Keratinocyte (primary cell): ENCODE data around the gene RHOT1. TPM values are rescaled to one million over a fixed set of nuclear protein-coding genes. Genes with fewer than 3 reads are reported as not detected.
"Not testable (repeated sequence)": the region's sequence is repeated elsewhere in the genome, so short reads cannot be mapped to it uniquely, and the experiment has no call there.

Experiments
- DNase-seq: peaks from one replicate; pipeline ENCODE4 v3.0.0-alpha.2; 2011; ENCODE audit warnings: low read depth, missing footprints, low spot score
- FAIRE-seq: peaks from 2 replicates; lab custom pipeline; 2011; peaks lifted over from hg19 to GRCh38; lab: Jason Lieb, UNC
- H2AFZ ChIP-seq: 2 replicates; pipeline ENCODE4 v1.6.0; 2012; ENCODE audit warnings: low read length, control low read depth, inconsistent platforms; ENCODE audit not compliant: control insufficient read depth
- H3K27ac ChIP-seq: 2 replicates; pipeline ENCODE4 v1.5.1; 2011; ENCODE audit warnings: low read length; ENCODE audit not compliant: control insufficient read depth, insufficient read depth
- H3K27me3 ChIP-seq: 3 replicates; pipeline ENCODE4 v1.6.0; 2011; ENCODE audit warnings: low read length; ENCODE audit not compliant: control insufficient read depth, insufficient read depth; ENCODE audit errors: extremely low read depth
- H3K36me3 ChIP-seq, 2 experiments: 2 replicates in 1 of 2; 3 replicates in 1 of 2; pipeline ENCODE4 v1.5.1; 2011; ENCODE audit warnings: low read length in 2 of 2, mild to moderate bottlenecking in 1 of 2; ENCODE audit not compliant: control insufficient read depth in 2 of 2, insufficient read depth in 2 of 2; ENCODE audit errors: extremely low read depth in 1 of 2
- H3K4me1 ChIP-seq: 3 replicates; pipeline ENCODE4 v1.5.1; 2011; ENCODE audit warnings: low read length; ENCODE audit not compliant: control insufficient read depth, insufficient read depth; ENCODE audit errors: extremely low read depth
- H3K4me2 ChIP-seq: 3 replicates; pipeline ENCODE4 v1.6.0; 2011; ENCODE audit warnings: low read depth, low read length; ENCODE audit not compliant: control insufficient read depth, insufficient read depth; ENCODE audit errors: extremely low read depth
- H3K4me3 ChIP-seq, 3 experiments: fragments of 200-600 bp in 1 of 3; sonication (generic) in 1 of 3; 2 replicates in 2 of 3; 3 replicates in 1 of 3; pipeline ENCODE4 v1.5.1; 2011 to 2016; ENCODE audit warnings: low read length in 3 of 3, mild to moderate bottlenecking in 3 of 3, control low read depth in 2 of 3, inconsistent platforms in 1 of 3, low read depth in 1 of 3, mixed read lengths in 1 of 3, mixed run types in 1 of 3, moderate library complexity in 1 of 3; ENCODE audit not compliant: control insufficient read depth in 2 of 3, insufficient read depth in 2 of 3; ENCODE audit errors: extremely low read depth in 1 of 3
- H3K79me2 ChIP-seq: 2 replicates; pipeline ENCODE4 v1.6.0; 2012; ENCODE audit warnings: low read length; ENCODE audit not compliant: control insufficient read depth, insufficient read depth
- H3K9ac ChIP-seq: 3 replicates; pipeline ENCODE4 v1.6.0; 2011; ENCODE audit warnings: low read length; ENCODE audit not compliant: control insufficient read depth, insufficient read depth; ENCODE audit errors: extremely low read depth
- H3K9me1 ChIP-seq: 3 replicates; pipeline ENCODE4 v1.6.0; 2011; ENCODE audit warnings: low read length; ENCODE audit not compliant: control insufficient read depth, insufficient read depth; ENCODE audit errors: extremely low read depth
- H3K9me3 ChIP-seq: 2 replicates; pipeline ENCODE4 v1.5.1; 2012; ENCODE audit warnings: low read depth, low read length; ENCODE audit not compliant: control insufficient read depth
- H4K20me1 ChIP-seq: 3 replicates; pipeline ENCODE4 v1.6.0; 2011; ENCODE audit warnings: low read length; ENCODE audit not compliant: control insufficient read depth, insufficient read depth; ENCODE audit errors: extremely low read depth
- CTCF ChIP-seq, 3 experiments: IDR thresholded peaks in 1 of 3; conservative IDR thresholded peaks in 1 of 3; optimal IDR thresholded peaks in 1 of 3; 2 replicates in 2 of 3; 3 replicates in 1 of 3; pipeline versions ENCODE3 to v1.5.1; 2011; ENCODE audit warnings: low read length in 3 of 3, mild to moderate bottlenecking in 3 of 3, moderate library complexity in 2 of 3, control low read depth in 1 of 3, inconsistent platforms in 1 of 3; ENCODE audit not compliant: insufficient read depth in 2 of 3; ENCODE audit errors: extremely low read depth in 1 of 3
- EZH2 ChIP-seq: IDR thresholded peaks from one replicate; pipeline ENCODE4 v1.6.1; 2012; ENCODE audit warnings: inconsistent platforms, mild to moderate bottlenecking, low read length, moderate library complexity
- dilution Hi-C: fragments of 300-500 bp; cut with MboI; formaldehyde crosslinking; loops from one replicate; pipeline ENCODE4 v1.7.0; 2020; ENCODE audit warnings: low sequenced_read_pairs; ENCODE audit not compliant: extremely low pct_ligation_motif_present
- polyA plus RNA-seq, 5 experiments: library from polyadenylated mRNA; depleted of rRNA in 3 of 5; stranded (reverse) in 3 of 5; stranded (forward) in 1 of 5; unstranded in 1 of 5; fragments of >200 nt; gene quantifications; 1 replicate in 1 of 5; 2 replicates in 3 of 5; 3 replicates in 1 of 5; pipeline versions ENCODE4 v1.2.1 to v1.2.3, GENCODE V29; 2011 to 2012; ENCODE audit warnings: missing spikeins in 2 of 5, low read depth in 1 of 5, low replicate concordance in 1 of 5

The RHOT1 gene
- polyA plus RNA-seq, 1 donor (not counting 4 experiments of a cell fraction or from before 2014, with no cell fraction given): 50.4 TPM

DNA sequence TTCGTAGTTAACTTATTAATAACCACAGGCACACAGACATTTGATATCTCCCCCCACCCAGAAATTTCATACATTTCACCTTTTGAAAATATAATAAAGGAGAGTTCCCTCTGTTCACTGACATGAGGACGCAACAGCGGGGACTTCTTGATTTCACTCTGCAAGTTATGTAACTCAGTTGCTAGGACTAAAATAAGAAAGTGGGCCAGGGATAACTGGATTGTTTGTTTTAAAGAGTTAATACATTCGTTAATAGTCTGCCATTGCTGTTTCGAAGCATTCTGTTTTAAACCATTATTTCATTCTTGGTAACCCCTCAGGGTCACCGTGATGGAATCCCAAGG lies 1.2 kb downstream of the RHOT1 start:
- DNase-seq: no peak
- H3K9me1 ChIP-seq: no peaks in the 10 kb centered on the region
- H3K4me1 ChIP-seq: peaks cover 8% of the 10 kb centered on the region
- no peak for TF ChIP-seq EZH2
- no peak for TF ChIP-seq CTCF (optimal IDR thresholded peaks at IDR 0.05 in 1 of 3, IDR thresholded peaks at IDR 0.05 in 1 of 3, conservative IDR thresholded peaks at IDR 0.05 in 1 of 3; ENCODE audit: extremely low read depth in 1 of 3, insufficient read depth in 2 of 3, low read length in 3 of 3)
- FAIRE-seq: no peak
- dilution Hi-C loops: no loop called here
- peak overlapping the region; percentile 94 to 97 (median 96) for H3K4me3 ChIP-seq
- H3K79me2 ChIP-seq: peaks cover 36% of the 10 kb centered on the region
- no peak overlapping the region for H2AFZ ChIP-seq
- no peaks in the 10 kb centered on the region for H3K9me3 ChIP-seq
- H3K36me3 ChIP-seq: peaks cover 0 to 4% of the 10 kb centered on the region in 2 experiments
- peak overlapping the region; percentile 83 for H3K9ac ChIP-seq
- no peaks in the 10 kb centered on the region for H4K20me1 ChIP-seq
- peak overlapping the region; percentile 68 for H3K27ac ChIP-seq
- H3K27me3 ChIP-seq: no peaks in the 10 kb centered on the region
- H3K4me2 ChIP-seq: peak overlapping the region; percentile 94

DNA sequence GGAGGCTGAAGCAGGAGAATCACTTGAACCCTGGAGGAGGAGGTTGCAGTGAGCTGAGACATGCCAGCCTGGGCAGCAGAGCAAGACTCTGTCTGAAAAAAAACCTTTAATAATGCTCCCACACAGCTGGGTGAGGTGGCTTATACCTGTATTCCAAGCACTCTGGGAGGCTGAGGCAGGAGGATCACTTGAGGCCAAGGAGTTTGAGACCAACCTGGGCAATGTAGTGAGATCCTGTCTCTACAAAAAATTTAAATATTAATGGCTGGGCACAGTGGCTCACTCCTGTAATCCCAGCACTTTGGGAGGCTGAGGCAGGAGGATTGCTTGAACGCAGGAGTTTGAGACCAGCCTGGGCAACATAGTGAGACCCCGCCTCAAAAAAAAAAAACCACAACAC lies 2.1 kb downstream of the RHOT1 start:
- H3K9ac ChIP-seq, H3K4me2 ChIP-seq, DNase-seq, H3K36me3 ChIP-seq, H3K4me3 ChIP-seq, H3K27ac ChIP-seq, H3K9me3 ChIP-seq, H2AFZ ChIP-seq, H3K9me1 ChIP-seq, H3K27me3 ChIP-seq, H4K20me1 ChIP-seq, FAIRE-seq, H3K4me1 ChIP-seq, dilution Hi-C loops: not testable (repeated sequence)
- H3K79me2 ChIP-seq: peaks cover 40% of the 10 kb centered on the region

DNA sequence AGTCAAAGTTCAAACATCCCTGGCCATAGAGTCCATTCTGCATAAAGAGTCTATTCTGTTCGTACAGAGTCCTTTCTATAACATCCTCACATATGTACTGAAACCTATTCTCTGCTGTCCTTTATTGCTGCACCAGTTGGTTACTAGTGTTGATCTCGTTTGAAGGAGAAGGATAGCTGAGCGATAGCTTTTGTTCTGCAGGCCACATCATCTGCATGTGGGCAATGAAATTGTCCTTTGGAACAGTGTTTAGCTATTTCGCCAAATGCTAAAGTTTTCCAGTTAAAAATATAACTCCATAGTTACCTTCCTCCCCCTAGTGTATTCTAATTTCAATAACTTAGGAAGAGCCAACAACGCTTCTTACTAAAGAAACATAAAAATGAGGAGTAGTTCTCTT lies 6.0 kb downstream of the RHOT1 start:
- H3K27me3 ChIP-seq: no peaks in the 10 kb centered on the region
- no peak overlapping the region for H3K27ac ChIP-seq
- TF ChIP-seq CTCF (optimal IDR thresholded peaks at IDR 0.05 in 1 of 3, IDR thresholded peaks at IDR 0.05 in 1 of 3, conservative IDR thresholded peaks at IDR 0.05 in 1 of 3; ENCODE audit: extremely low read depth in 1 of 3, insufficient read depth in 2 of 3, low read length in 3 of 3): no peak
- TF ChIP-seq EZH2: no peak
- no peak overlapping the region for H3K4me3 ChIP-seq
- H3K79me2 ChIP-seq: peaks cover 41% of the 10 kb centered on the region
- H4K20me1 ChIP-seq: no peaks in the 10 kb centered on the region
- H3K9ac ChIP-seq: no peak overlapping the region
- no peak for DNase-seq
- FAIRE-seq: no peak
- H3K4me1 ChIP-seq: peaks cover 4% of the 10 kb centered on the region
- H3K9me3 ChIP-seq: no peaks in the 10 kb centered on the region
- H3K9me1 ChIP-seq: no peaks in the 10 kb centered on the region
- no peak overlapping the region for H3K4me2 ChIP-seq
- dilution Hi-C loops: no loop called here
- H3K36me3 ChIP-seq: peaks cover 1 to 4% of the 10 kb centered on the region in 2 experiments
- no peak overlapping the region for H2AFZ ChIP-seq
